ENCODE measurements around the gene LIF.

The LIF gene

GRCh38 chr22:30245985-30246813 lies at the start of gene LIF:
Gene LIF (minus strand): TSS chr22:30246759. CDS start chr22:30246695, 64 bp downstream.
- DNase-seq, result peak; percentile 54

- no peak for DNase-seq
These were observed 49.8 kb upstream of the LIF start for GRCh38 chr22:30296324-30296723.

DNA sequence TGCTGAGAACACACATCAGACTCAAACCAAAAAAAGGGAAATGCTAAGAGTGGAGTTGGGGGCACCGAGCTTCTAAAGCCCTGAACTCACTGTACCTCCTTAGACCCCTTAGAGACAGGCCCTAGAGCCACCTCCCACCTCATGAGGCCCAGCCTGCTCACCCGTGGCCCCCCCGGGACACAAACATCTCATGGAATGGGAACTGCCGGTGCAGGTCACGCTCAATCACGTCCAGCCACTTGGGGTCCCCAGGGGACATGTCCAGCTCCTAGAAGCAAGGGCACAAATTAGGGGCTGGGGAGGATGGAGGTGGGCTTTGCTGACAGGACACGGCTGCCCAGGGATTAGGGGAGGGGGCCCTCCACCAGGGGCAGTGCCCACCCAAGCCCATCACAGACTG lies 49.0 kb upstream of the LIF start:
- no peak for DNase-seq

DNA sequence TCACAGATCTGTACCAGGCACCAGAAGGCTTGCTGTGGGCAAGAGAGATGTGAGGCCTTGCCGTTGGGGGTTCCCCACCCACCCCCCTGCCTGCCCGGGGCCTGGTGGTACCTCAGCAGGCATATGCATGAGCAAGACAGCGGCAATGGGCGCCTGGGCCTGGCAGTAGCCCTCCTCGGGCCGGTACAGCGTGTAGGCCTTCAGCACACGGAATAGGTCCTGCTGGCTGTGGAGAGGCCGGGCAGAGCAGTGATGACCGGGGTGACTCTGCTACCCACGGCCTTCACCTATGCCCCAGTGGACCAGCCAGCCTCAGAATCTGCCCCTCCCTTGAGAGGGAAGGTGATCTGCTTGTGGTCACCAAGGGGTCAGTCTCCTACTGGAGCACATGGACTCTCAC lies 48.3 kb upstream of the LIF start:
- no peak for DNase-seq

DNA sequence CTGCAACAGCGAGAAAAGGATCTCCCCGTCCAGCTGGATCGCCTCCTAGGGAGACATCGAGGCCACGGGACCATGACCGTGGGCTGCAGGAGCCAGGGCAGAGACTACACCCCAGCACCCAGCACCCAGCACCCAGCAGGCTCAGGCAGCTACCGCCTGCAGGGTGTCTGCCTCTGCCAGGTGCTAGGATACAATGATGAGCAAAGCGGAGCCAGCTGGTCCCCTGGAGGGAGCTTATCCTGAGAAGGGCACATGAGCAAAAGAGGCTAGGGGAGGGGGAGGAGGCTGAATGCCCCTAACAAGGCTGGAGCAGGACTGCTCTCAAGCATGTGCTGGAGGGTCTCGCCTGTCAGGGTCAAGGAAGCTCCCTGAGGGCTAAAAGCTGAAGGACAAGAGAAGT lies 47.5 kb upstream of the LIF start:
- DNase-seq, result no peak

GRCh38 chr22:30293026-30293425 lies 46.5 kb upstream of the LIF start:
- DNase-seq, result no peak

GRCh38 chr22:30292069-30292970 lies 45.8 kb upstream of the LIF start:
- DNase-seq, result no peak

- DNase-seq, result no peak
These were observed 44.7 kb upstream of the LIF start for GRCh38 chr22:30291058-30291892.

DNA sequence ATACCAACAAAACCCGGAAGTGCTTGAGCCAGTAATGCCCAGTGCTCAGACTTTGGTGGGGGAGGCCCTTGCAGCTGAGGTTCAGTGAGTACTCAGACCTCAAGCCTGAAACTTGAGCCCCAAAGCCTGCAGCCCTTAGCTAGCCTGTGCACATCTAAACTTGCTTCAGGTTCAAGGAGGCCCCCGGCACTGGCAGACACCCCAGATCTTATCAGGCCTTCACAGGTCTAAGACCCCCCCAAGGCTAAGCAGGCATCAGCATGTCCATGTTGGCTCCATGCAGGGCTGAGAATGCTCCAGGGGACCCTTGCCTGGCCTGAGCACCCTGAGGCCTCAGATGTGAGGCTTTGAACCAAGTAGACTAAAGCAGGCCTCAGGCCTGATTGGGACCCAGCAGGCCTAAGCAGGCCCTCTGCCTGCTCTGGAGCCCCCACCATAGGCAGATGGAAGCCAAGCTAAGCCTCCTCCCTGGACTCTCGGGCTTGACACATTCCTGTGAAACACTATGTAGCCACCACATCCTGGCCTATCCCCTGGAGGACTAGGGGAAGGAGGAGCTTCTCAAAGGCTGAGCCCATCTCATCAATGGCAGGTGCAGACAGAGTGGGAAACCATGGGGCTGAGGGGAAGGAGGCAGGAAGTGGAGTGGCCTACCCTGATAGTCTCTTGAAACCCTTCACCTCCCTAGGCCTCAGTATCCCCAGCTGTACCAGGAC lies 43.9 kb upstream of the LIF start:
- no peak for DNase-seq

- DNase-seq, result no peak
These were observed 43.4 kb upstream of the LIF start for GRCh38 chr22:30289980-30290313.

GRCh38 chr22:30289141-30289979 lies 42.8 kb upstream of the LIF start, which contains the start of gene CASTOR1:
Gene CASTOR1 (minus strand): TSS chr22:30289505. CDS start chr22:30289497, 8 bp downstream.
- peak; percentile 90 for DNase-seq

DNA sequence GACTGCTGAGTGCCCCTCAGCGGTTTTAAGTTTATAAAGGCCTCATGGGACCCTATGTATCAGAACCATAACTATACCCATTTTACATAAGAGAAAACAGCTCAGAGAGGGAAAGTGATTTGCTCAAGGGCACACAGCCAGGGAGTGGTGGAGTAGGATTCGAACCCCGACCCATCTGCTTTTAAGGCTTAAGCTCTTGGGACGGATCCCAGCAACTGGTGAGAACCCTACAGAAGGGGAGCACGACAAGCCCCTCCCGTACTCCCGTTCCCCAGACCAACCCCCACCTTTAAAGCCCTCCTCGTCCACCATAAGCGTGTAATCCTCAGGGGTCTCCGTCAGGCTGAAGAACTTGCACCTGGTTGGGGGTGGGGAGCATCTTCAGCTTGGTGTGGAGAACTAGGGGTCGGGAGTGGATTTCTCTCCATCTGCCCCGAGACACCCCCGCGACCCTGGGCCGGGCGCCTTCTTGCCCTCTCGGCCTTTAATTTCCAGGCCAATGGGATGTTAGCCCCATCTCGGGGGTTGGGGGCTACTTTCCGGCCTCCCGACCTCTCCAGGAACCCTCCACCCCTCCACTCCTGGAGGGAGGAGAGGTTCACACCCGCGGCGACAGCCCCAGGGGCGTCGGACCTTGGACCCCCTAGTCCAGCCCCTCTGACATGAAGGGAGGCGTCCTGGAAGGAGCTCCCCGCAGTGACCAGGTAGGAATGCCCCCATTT lies 42.0 kb upstream of the LIF start:
- no peak for DNase-seq

DNA sequence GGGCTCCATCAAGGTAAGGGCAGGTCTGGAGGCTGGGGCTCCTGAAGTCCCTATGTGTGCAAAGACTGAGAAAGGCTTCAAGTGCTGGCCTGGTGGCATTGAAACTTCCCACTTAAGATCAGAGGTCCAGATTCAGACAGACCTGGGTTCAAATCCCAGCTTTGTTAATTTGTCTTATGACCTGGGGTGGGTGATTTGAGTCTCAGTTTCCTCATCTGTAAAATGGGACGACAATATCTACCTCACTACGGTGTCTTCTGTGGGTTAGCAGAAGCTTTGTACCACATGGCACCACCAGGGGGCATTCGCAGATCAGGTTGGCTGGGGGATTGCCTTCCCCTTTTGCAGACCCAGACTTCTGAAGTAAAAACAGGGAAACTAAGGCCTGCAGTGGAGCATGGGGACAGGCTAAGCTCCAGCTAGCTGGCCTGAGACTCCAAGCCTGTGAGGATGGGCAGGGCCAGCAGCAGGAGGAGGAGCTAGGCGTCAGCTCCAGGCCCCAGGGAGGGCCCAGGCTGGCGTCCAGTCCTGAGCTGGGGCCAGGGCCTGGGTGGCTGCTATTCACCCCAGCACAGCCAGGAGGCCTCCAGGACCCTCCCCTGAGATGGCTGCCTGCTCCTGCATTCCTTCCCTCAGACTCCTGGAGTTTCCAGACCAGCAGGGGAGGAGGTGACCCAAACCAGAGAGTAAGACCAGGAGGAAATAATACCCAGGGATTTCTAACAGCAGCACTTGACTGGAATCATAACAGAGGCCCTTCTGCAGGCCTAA lies 41.3 kb upstream of the LIF start:
- DNase-seq, result peak; percentile 87

GRCh38 chr22:30286813-30287647 lies 40.5 kb upstream of the LIF start:
- peak; percentile 88 for DNase-seq

- DNase-seq, result no peak
These were observed 39.8 kb upstream of the LIF start for GRCh38 chr22:30286331-30286730.

- DNase-seq, result no peak
These were observed 39.3 kb upstream of the LIF start for GRCh38 chr22:30285846-30286200.

DNA sequence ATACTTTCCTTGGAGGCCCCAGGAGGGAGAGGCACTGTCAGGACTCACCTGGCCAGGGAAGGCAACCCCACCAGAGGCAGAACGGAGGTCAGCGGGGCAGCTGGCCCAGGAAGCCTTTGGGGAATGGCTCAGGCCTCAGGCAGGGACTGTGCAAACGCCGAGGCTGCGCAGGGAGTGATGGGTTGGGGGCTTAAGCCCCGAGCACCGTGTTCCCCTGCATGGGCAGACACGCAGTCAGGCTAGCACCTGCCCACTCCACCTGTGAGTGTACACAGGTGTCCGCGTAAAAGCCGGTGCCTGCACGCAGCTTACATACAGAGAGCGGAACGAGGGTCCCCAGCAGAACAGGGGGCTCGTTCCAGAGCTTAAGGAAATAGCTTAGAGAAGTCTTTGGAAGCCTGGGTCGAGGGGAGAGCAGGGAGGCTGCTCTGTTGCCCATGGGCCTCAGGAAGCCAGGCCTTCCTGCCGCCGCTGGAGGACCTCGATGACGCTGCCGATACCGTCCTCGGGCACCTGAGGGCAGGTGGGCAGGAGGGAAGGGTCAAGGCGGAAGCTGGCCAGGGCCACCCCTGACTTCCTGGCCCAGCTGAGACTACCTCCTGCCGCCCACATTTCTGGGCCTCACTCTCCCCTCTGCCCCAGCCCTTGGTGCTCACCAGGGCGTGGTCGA lies 38.8 kb upstream of the LIF start:
- no peak for DNase-seq

DNA sequence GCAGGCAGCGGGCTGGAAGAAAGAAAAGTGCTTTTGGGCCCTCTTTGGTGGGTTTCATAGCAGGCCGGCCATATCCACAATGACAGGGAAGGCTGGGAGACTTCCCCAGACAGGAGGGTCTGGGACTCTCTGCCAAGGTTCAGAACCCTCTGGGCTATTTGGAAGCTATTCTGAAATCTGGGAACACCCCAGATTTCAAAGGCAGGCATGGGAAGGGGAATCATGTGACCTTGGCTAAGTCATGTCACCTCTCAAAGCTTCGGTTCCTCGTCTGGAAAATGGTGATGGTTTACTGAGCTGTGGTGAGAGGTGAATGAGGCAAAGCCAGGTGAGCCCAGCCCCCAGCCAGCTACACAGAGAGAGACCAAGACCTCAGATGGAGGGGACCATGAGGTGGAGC lies 38.1 kb upstream of the LIF start:
- DNase-seq, result no peak

Data from stimulated activated CD4-positive, alpha-beta T cell treated with anti-CD3 and anti-CD28 coated beads, Interleukin-12 subunit alpha, Interleukin-12 subunit beta, amount 100 ng/mL, for 4 hours (primary cell).